ENCODE data around the gene LRGUK.
A peak's percentile ranks its signal among the peaks of the same experiment; 100 is the strongest.

Gene LRGUK

GRCh38 chr7:134153493-134154136 is 26.5 kb downstream of the LRGUK start:
- Histone ChIP-seq H3F3A (ENCODE audit: insufficient read depth, low read length) (no peaks in the 10 kb centered on the region), H3K4me3 (ENCODE audit: low read depth, low read length, poor library complexity, severe bottlenecking) (no peak overlapping the region), H3K9me3 (ENCODE audit: low read length) (no peaks in the 10 kb centered on the region), H3K9ac (ENCODE audit: low read length) (no peak overlapping the region), H3K27ac (ENCODE audit: low read depth, low read length, poor library complexity, severe bottlenecking) (no peak overlapping the region), H3K9me2 (ENCODE audit: low read depth, low read length) (no peaks in the 10 kb centered on the region), H4K20me1 (ENCODE audit: insufficient read depth, low read length) (no peaks in the 10 kb centered on the region), H2AFZ (ENCODE audit: low read length) (no peak overlapping the region), H3K36me3 (ENCODE audit: insufficient read depth, low read length) (no peaks in the 10 kb centered on the region), H3K79me2 (ENCODE audit: insufficient read depth, low read length) (no peaks in the 10 kb centered on the region), H3K4me1 (ENCODE audit: insufficient read depth, low read length, severe bottlenecking) (peaks cover 13% of the 10 kb centered on the region), H3K4me2 (ENCODE audit: low read length) (no peak overlapping the region), H3K27me3 (ENCODE audit: insufficient read depth, low read length) (no peaks in the 10 kb centered on the region)
- no peak for TF ChIP-seq CTCF (IDR thresholded peaks at IDR 0.05; ENCODE audit: low read length)
- no peak for TF ChIP-seq EZH2 (IDR thresholded peaks at IDR 0.05; ENCODE audit: borderline replicate concordance, low read length)

- no peak overlapping the region for H3K9ac ChIP-seq (ENCODE audit: low read length)
- H3F3A ChIP-seq (ENCODE audit: insufficient read depth, low read length): no peaks in the 10 kb centered on the region
- H3K27ac ChIP-seq (ENCODE audit: low read depth, low read length, poor library complexity, severe bottlenecking): no peak overlapping the region
- no peak overlapping the region for H3K4me2 ChIP-seq (ENCODE audit: low read length)
- H3K79me2 ChIP-seq (ENCODE audit: insufficient read depth, low read length): no peaks in the 10 kb centered on the region
- TF ChIP-seq CTCF (IDR thresholded peaks at IDR 0.05; ENCODE audit: low read length): no peak
- no peak for TF ChIP-seq EZH2 (IDR thresholded peaks at IDR 0.05; ENCODE audit: borderline replicate concordance, low read length)
- peak overlapping the region; percentile 81; the same call in 1 of the 2 replicates for H2AFZ ChIP-seq (ENCODE audit: low read length)
- peaks cover 13% of the 10 kb centered on the region for H3K4me1 ChIP-seq (ENCODE audit: insufficient read depth, low read length, severe bottlenecking)
- H3K36me3 ChIP-seq (ENCODE audit: insufficient read depth, low read length): no peaks in the 10 kb centered on the region
- no peaks in the 10 kb centered on the region for H3K9me2 ChIP-seq (ENCODE audit: low read depth, low read length)
- no peaks in the 10 kb centered on the region for H4K20me1 ChIP-seq (ENCODE audit: insufficient read depth, low read length)
- H3K4me3 ChIP-seq (ENCODE audit: low read depth, low read length, poor library complexity, severe bottlenecking): no peak overlapping the region
- no peaks in the 10 kb centered on the region for H3K9me3 ChIP-seq (ENCODE audit: low read length)
- H3K27me3 ChIP-seq (ENCODE audit: insufficient read depth, low read length): no peaks in the 10 kb centered on the region
Observed at GRCh38 chr7:134154581-134155130, 27.5 kb downstream of the LRGUK start.

GRCh38 chr7:134155206-134155605 is 28.1 kb downstream of the LRGUK start:
- Histone ChIP-seq H3K4me1 (ENCODE audit: insufficient read depth, low read length, severe bottlenecking) (peaks cover 13% of the 10 kb centered on the region), H3K4me3 (ENCODE audit: low read depth, low read length, poor library complexity, severe bottlenecking) (no peak overlapping the region), H3K36me3 (ENCODE audit: insufficient read depth, low read length) (no peaks in the 10 kb centered on the region), H3K9ac (ENCODE audit: low read length) (no peak overlapping the region), H3K4me2 (ENCODE audit: low read length) (no peak overlapping the region), H3K27me3 (ENCODE audit: insufficient read depth, low read length) (no peaks in the 10 kb centered on the region), H3K79me2 (ENCODE audit: insufficient read depth, low read length) (no peaks in the 10 kb centered on the region), H3K27ac (ENCODE audit: low read depth, low read length, poor library complexity, severe bottlenecking) (no peak overlapping the region), H3F3A (ENCODE audit: insufficient read depth, low read length) (no peaks in the 10 kb centered on the region), H2AFZ (ENCODE audit: low read length) (peak overlapping the region; percentile 81; the same call in 1 of the 2 replicates), H3K9me2 (ENCODE audit: low read depth, low read length) (no peaks in the 10 kb centered on the region), H4K20me1 (ENCODE audit: insufficient read depth, low read length) (no peaks in the 10 kb centered on the region), H3K9me3 (ENCODE audit: low read length) (no peaks in the 10 kb centered on the region)
- TF ChIP-seq CTCF (IDR thresholded peaks at IDR 0.05; ENCODE audit: low read length) (no peak), EZH2 (IDR thresholded peaks at IDR 0.05; ENCODE audit: borderline replicate concordance, low read length) (no peak)

Data from OCI-LY1 (cell line).